SK-N-SH (cell line): ENCODE measurements around the gene CHML.

Experiments used
- CTCF ChIP-seq: fragments of 200-600 bp; sonication (generic); IDR thresholded peaks from 2 replicates; pipeline ENCODE4 v1.6.1; 2017; ENCODE audit warnings: antibody characterized with exemption, mild to moderate bottlenecking, moderate library complexity
- EZH2phosphoT487 ChIP-seq: fragments of 200-600 bp; sonication (generic); IDR thresholded peaks from 2 replicates; pipeline ENCODE4 v1.6.1; 2017; ENCODE audit warnings: low read depth, mixed run types, mild to moderate bottlenecking, antibody characterized with exemption, moderate library complexity, borderline replicate concordance
- FOXM1 ChIP-seq: IDR thresholded peaks from 2 replicates; pipeline ENCODE4 v1.4.0; 2012; ENCODE audit warnings: low read depth, mild to moderate bottlenecking
- GABPA ChIP-seq: IDR thresholded peaks from 2 replicates; pipeline ENCODE4 v1.4.0; 2012; ENCODE audit warnings: low read depth, mild to moderate bottlenecking
- JUND ChIP-seq: IDR thresholded peaks from 2 replicates; pipeline ENCODE4 v1.4.0; 2012
- RAD21 ChIP-seq: IDR thresholded peaks from 2 replicates; pipeline ENCODE4 v1.6.1; 2012; ENCODE audit warnings: mild to moderate bottlenecking, low read length
- RCOR1 ChIP-seq: fragments of 150-350 bp; IDR thresholded peaks from 2 replicates; pipeline ENCODE4 v1.6.1; 2017; ENCODE audit warnings: antibody characterized with exemption, low read length
- SIN3A ChIP-seq: IDR thresholded peaks from 2 replicates; pipeline ENCODE4 v1.6.1; 2012; ENCODE audit warnings: low read depth, mild to moderate bottlenecking, low read length, moderate library complexity, borderline replicate concordance
- USF2 ChIP-seq: fragments of 150-350 bp; IDR thresholded peaks from 2 replicates; pipeline ENCODE4 v1.6.1; 2017; ENCODE audit warnings: antibody characterized with exemption, low read length, low read depth, borderline replicate concordance

- no peak for TF ChIP-seq EZH2phosphoT487
- TF ChIP-seq USF2: no peak
- TF ChIP-seq CTCF: no peak
- no peak for TF ChIP-seq JUND
- no peak for TF ChIP-seq FOXM1
- TF ChIP-seq RCOR1: no peak
- TF ChIP-seq GABPA: no peak
- no peak for TF ChIP-seq RAD21
- TF ChIP-seq SIN3A: no peak
Observed at GRCh38 chr1:241632987-241633386, 7.2 kb downstream of the CHML start.
